GM23338 (cell line): ENCODE data around the gene PPM1H. TPM values are rescaled to one million over a fixed set of nuclear protein-coding genes. Genes with fewer than 3 reads are reported as not detected.

Experiments
- ATAC-seq: fragments of 200-7000 bp; cut with Tn5 transposase; 3 replicates; pipeline ENCODE4 v1.9.1; 2020
- DNase-seq: peaks from one replicate; pipeline ENCODE4 v3.0.0-alpha.2; 2015; ENCODE audit warnings: low spot score
- H2AFZ ChIP-seq: fragments of 200-600 bp; sonication (generic); 2 replicates; pipeline ENCODE4 v1.8.0; 2016; ENCODE audit warnings: antibody characterized with exemption, mild to moderate bottlenecking, moderate library complexity
- H3F3A ChIP-seq: fragments of 200-600 bp; sonication (generic); replicated peaks from 2 replicates; pipeline ENCODE4 v1.8.0; 2017; ENCODE audit warnings: antibody characterized with exemption, mixed run types, low read depth
- H3K27ac ChIP-seq: fragments of 200-600 bp; sonication (generic); 2 replicates; pipeline ENCODE4 v1.6.1; 2016; ENCODE audit warnings: low read depth
- H3K27me3 ChIP-seq: fragments of 200-600 bp; sonication (generic); 2 replicates; pipeline ENCODE4 v1.8.0; 2016; ENCODE audit warnings: mild to moderate bottlenecking, mixed run types, moderate library complexity; ENCODE audit not compliant: insufficient read depth
- H3K36me3 ChIP-seq: fragments of 200-600 bp; sonication (generic); 2 replicates; pipeline ENCODE4 v1.8.0; 2016; ENCODE audit warnings: mild to moderate bottlenecking; ENCODE audit not compliant: insufficient read depth
- H3K4me1 ChIP-seq: fragments of 200-600 bp; sonication (generic); 2 replicates; pipeline ENCODE4 v1.8.0; 2016; ENCODE audit warnings: mild to moderate bottlenecking, moderate library complexity; ENCODE audit not compliant: insufficient read depth
- H3K4me2 ChIP-seq: fragments of 200-600 bp; sonication (generic); 2 replicates; pipeline ENCODE4 v1.7.1; 2017; ENCODE audit warnings: mixed run types
- H3K4me3 ChIP-seq: fragments of 200-600 bp; sonication (generic); 2 replicates; pipeline ENCODE4 v1.6.1; 2016; ENCODE audit warnings: mixed run types
- H3K79me2 ChIP-seq: fragments of 200-600 bp; sonication (generic); replicated peaks from 2 replicates; pipeline ENCODE4 v1.8.0; 2017; ENCODE audit warnings: mild to moderate bottlenecking; ENCODE audit not compliant: insufficient read depth
- H3K9me2 ChIP-seq: fragments of 200-600 bp; sonication (generic); 2 replicates; pipeline ENCODE4 v1.8.0; 2017; ENCODE audit not compliant: insufficient read depth
- H4K20me1 ChIP-seq: fragments of 200-600 bp; sonication (generic); replicated peaks from 2 replicates; pipeline ENCODE4 v1.8.0; 2017; ENCODE audit warnings: mild to moderate bottlenecking; ENCODE audit not compliant: insufficient read depth
- H3K27ac Mint-ChIP-seq: 2 replicates; pipeline ENCODE4 v1.8.0; 2020; ENCODE audit warnings: inconsistent platforms, mild to moderate bottlenecking, moderate library complexity, mixed read lengths
- H3K27me3 Mint-ChIP-seq: 3 replicates; pipeline ENCODE4 v1.8.0; 2022; ENCODE audit warnings: low read depth, mild to moderate bottlenecking, moderate library complexity, mixed read lengths, inconsistent platforms; ENCODE audit not compliant: insufficient read depth, poor library complexity
- H3K36me3 Mint-ChIP-seq: 3 replicates; pipeline ENCODE4 v1.8.0; 2021; ENCODE audit warnings: low read depth, mild to moderate bottlenecking, inconsistent platforms, moderate library complexity, mixed read lengths
- H3K4me1 Mint-ChIP-seq: 3 replicates; pipeline ENCODE4 v1.8.0; 2020; ENCODE audit warnings: mild to moderate bottlenecking, inconsistent platforms, mixed read lengths
- H3K4me3 Mint-ChIP-seq: 3 replicates; pipeline ENCODE4 v1.8.0; 2021; ENCODE audit warnings: moderate library complexity, mild to moderate bottlenecking, inconsistent platforms, mixed read lengths
- H3K9me3 Mint-ChIP-seq: 3 replicates; pipeline ENCODE4 v1.8.0; 2020; ENCODE audit warnings: moderate library complexity, mild to moderate bottlenecking, inconsistent platforms, mixed read lengths
- CREB1 ChIP-seq: fragments of 250-450 bp; sonication (Bioruptor Pico); IDR thresholded peaks from 2 replicates; pipeline ENCODE4 v1.5.0; 2020; ENCODE audit warnings: low read depth, mild to moderate bottlenecking, moderate library complexity
- CTCF ChIP-seq, 2 experiments: fragments of 200-600 bp in 1 of 2; sonication (generic) in 1 of 2; conservative IDR thresholded peaks; 2 replicates each; pipeline versions ENCODE4 v1.5.1 to v1.6.1; 2016 to 2017; ENCODE audit warnings: antibody characterized with exemption in 2 of 2, low read depth in 2 of 2, mild to moderate bottlenecking in 2 of 2, moderate library complexity in 1 of 2
- EZH2 ChIP-seq: fragments of 200-600 bp; sonication (generic); IDR thresholded peaks from one replicate; pipeline ENCODE4 v1.8.0; 2017; ENCODE audit warnings: antibody characterized with exemption, mild to moderate bottlenecking, low read depth; ENCODE audit not compliant: unreplicated experiment
- EZH2phosphoT487 ChIP-seq: fragments of 200-600 bp; sonication (generic); IDR thresholded peaks from one replicate; pipeline ENCODE4 v1.8.1; 2018; ENCODE audit warnings: antibody characterized with exemption; ENCODE audit not compliant: unreplicated experiment
- JUNB ChIP-seq: IDR thresholded peaks from one replicate; pipeline ENCODE4 v1.6.1; 2016; ENCODE audit warnings: antibody characterized with exemption; ENCODE audit not compliant: unreplicated experiment
- POLR2AphosphoS5 ChIP-seq: IDR thresholded peaks from 2 replicates; pipeline ENCODE4 v1.6.1; 2016; ENCODE audit warnings: antibody characterized with exemption, low read depth
- STAT1 ChIP-seq: IDR thresholded peaks from one replicate; pipeline ENCODE4 v1.6.1; 2016; ENCODE audit warnings: antibody characterized with exemption; ENCODE audit not compliant: unreplicated experiment
- ZNF114 ChIP-seq: fragments of 250-450 bp; sonication (Bioruptor Pico); IDR thresholded peaks from 2 replicates; pipeline ENCODE4 v1.5.0; 2020; ENCODE audit warnings: mild to moderate bottlenecking, moderate library complexity
- ZNF331 ChIP-seq: fragments of 250-450 bp; sonication (Bioruptor Pico); IDR thresholded peaks from 2 replicates; pipeline ENCODE4 v1.5.0; 2020; ENCODE audit warnings: low read depth, mild to moderate bottlenecking, moderate library complexity
- ZNF462 ChIP-seq: fragments of 250-450 bp; sonication (Bioruptor Pico); IDR thresholded peaks from 2 replicates; pipeline ENCODE4 v1.5.0; 2020; ENCODE audit warnings: mild to moderate bottlenecking, moderate library complexity
- polyA plus RNA-seq: library from polyadenylated mRNA; unstranded; fragments of >200 nt; fragmentation: Nextera tagmentation; extraction: Ambion mirVana; gene quantifications from 2 replicates; pipeline ENCODE4 v1.2.1, GENCODE V29; 2016
- total RNA-seq: library from RNA; depleted of rRNA; stranded (reverse); fragments of >200 nt; shearing (Covaris generic); gene quantifications from 2 replicates; pipeline ENCODE4 v1.2.3, GENCODE V29; 2014
- TF ChIP-seq, protein P1 (sequence below): IDR thresholded peaks from one replicate; pipeline ENCODE4 v1.6.1; 2018; ENCODE audit warnings: antibody characterized with exemption; ENCODE audit not compliant: unreplicated experiment

PPM1H gene
- total and polyA plus RNA-seq, 2 experiments from 2014 or later = 11.4 to 41.2 TPM

- TF ChIP-seq CTCF (conservative IDR thresholded peaks at IDR 0.05; ENCODE audit: low read depth in 2 of 2) (no peak), EZH2 (no peak), POLR2AphosphoS5 (no peak), EZH2phosphoT487 (no peak), CREB1 (CRISPR knock-in tag) (no peak), ZNF114 (CRISPR knock-in tag) (no peak), JUNB (no peak), ZNF331 (CRISPR knock-in tag) (no peak)
These were observed 74.9 kb downstream of the PPM1H start (continued) for GRCh38 chr12:62860020-62860419.

GRCh38 chr12:62859321-62859737, 75.6 kb downstream of the PPM1H start:
- peaks cover 42% of the 10 kb centered on the region for H3K4me1 Mint-ChIP-seq
- H3K4me2 ChIP-seq = peak overlapping the region; percentile 34
- no peak overlapping the region for H2AFZ ChIP-seq
- no peaks in the 10 kb centered on the region for H3K36me3 Mint-ChIP-seq
- ATAC-seq (no peak), DNase-seq (no peak)
- no peak for TF ChIP-seq STAT1
- TF ChIP-seq ZNF462 (CRISPR knock-in tag) = no peak
- TF ChIP-seq, protein P1, sequence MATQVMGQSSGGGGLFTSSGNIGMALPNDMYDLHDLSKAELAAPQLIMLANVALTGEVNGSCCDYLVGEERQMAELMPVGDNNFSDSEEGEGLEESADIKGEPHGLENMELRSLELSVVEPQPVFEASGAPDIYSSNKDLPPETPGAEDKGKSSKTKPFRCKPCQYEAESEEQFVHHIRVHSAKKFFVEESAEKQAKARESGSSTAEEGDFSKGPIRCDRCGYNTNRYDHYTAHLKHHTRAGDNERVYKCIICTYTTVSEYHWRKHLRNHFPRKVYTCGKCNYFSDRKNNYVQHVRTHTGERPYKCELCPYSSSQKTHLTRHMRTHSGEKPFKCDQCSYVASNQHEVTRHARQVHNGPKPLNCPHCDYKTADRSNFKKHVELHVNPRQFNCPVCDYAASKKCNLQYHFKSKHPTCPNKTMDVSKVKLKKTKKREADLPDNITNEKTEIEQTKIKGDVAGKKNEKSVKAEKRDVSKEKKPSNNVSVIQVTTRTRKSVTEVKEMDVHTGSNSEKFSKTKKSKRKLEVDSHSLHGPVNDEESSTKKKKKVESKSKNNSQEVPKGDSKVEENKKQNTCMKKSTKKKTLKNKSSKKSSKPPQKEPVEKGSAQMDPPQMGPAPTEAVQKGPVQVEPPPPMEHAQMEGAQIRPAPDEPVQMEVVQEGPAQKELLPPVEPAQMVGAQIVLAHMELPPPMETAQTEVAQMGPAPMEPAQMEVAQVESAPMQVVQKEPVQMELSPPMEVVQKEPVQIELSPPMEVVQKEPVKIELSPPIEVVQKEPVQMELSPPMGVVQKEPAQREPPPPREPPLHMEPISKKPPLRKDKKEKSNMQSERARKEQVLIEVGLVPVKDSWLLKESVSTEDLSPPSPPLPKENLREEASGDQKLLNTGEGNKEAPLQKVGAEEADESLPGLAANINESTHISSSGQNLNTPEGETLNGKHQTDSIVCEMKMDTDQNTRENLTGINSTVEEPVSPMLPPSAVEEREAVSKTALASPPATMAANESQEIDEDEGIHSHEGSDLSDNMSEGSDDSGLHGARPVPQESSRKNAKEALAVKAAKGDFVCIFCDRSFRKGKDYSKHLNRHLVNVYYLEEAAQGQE = no peak
- TF ChIP-seq CREB1 (CRISPR knock-in tag) = no peak
- no peak for TF ChIP-seq EZH2phosphoT487
- H3K79me2 ChIP-seq = peaks cover 40% of the 10 kb centered on the region
- 0 out of 2 replicates have a peak, but pooled peaks cover 3% of the 10 kb centered on the region for H4K20me1 ChIP-seq
- H3K9me3 Mint-ChIP-seq = no peaks in the 10 kb centered on the region
- peaks cover 3% of the 10 kb centered on the region for H3K27me3 Mint-ChIP-seq
- no peak overlapping the region for H3K4me3 ChIP-seq
- 0 out of 3 replicates have a peak overlapping the region, but pooled peaks have one; percentile 4 for H3K4me3 Mint-ChIP-seq
- H3K9me2 ChIP-seq = no peaks in the 10 kb centered on the region
- H3F3A ChIP-seq = no peaks in the 10 kb centered on the region
- H3K27ac Mint-ChIP-seq = peak overlapping the region; percentile 43
- no peaks in the 10 kb centered on the region for H3K27me3 ChIP-seq
- H3K27ac ChIP-seq = peak overlapping the region; percentile 59
- no peaks in the 10 kb centered on the region for H3K36me3 ChIP-seq
- peaks cover 43% of the 10 kb centered on the region for H3K4me1 ChIP-seq
